Urothelium cell line (cell line): ENCODE measurements around the gene INTS3.
"Not testable (repeated sequence)": the region's sequence is repeated elsewhere in the genome, so short reads cannot be mapped to it uniquely, and the experiment has no call there.

Experiments
- DNase-seq: peaks from one replicate; pipeline ENCODE4 v3.0.0; 2011; ENCODE audit warnings: low spot score, mixed read lengths
- FAIRE-seq: peaks from 2 replicates; lab custom pipeline; 2011; peaks lifted over from hg19 to GRCh38; lab: Jason Lieb, UNC

INTS3 gene

GRCh38 chr1:153775458-153776327 lies 47.8 kb downstream of the INTS3 start:
- DNase-seq (no peak), FAIRE-seq (no peak)

DNA sequence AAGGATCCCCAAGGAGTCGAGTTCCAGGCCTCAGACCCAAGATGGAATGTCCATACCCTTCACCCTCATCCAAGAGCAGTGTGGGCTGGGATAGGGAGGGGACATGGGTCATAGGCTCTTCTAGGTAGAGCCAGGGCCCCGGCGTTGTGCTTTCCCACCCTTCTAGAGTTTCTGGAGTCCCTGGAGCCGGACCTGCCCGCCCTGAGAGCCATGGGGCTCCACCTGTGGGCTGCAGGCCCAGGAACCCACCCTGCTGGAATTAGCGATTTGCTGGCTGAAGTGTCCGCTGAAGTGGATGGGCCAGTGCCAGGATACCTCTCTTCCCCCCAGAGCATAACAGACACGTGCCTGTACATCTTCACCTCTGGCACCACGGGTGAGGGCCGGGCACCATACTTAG lies 48.5 kb downstream of the INTS3 start:
- DNase-seq: no peak
- no peak for FAIRE-seq

GRCh38 chr1:153776845-153777370 lies 49.1 kb downstream of the INTS3 start:
- FAIRE-seq (no peak), DNase-seq (no peak)

DNA sequence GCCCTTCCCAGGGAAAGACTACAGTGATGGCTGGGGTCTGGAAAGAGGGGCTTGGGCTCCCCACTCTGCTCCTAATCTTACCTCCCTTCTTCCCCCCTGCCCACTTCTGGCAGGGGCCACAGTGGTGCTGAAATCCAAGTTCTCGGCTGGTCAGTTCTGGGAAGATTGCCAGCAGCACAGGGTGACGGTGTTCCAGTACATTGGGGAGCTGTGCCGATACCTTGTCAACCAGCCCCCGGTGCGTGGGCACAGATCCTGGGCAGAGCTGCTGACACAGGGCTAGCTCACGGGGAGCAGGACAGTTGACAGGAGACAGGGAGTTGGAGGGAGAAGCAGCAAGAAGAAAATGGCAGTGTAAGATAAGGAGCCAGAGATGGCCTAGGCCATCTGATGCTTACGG lies 49.8 kb downstream of the INTS3 start:
- DNase-seq: no peak
- no peak for FAIRE-seq

GRCh38 chr1:153778051-153778823 lies 50.4 kb downstream of the INTS3 start:
- no peak for DNase-seq

GRCh38 chr1:153778824-153779519 lies 51.1 kb downstream of the INTS3 start:
- DNase-seq: no peak
- FAIRE-seq: no peak

More at GRCh38 chr1:153778051-153778823, 50.4 kb downstream of the INTS3 start:
- FAIRE-seq: no peak

DNA sequence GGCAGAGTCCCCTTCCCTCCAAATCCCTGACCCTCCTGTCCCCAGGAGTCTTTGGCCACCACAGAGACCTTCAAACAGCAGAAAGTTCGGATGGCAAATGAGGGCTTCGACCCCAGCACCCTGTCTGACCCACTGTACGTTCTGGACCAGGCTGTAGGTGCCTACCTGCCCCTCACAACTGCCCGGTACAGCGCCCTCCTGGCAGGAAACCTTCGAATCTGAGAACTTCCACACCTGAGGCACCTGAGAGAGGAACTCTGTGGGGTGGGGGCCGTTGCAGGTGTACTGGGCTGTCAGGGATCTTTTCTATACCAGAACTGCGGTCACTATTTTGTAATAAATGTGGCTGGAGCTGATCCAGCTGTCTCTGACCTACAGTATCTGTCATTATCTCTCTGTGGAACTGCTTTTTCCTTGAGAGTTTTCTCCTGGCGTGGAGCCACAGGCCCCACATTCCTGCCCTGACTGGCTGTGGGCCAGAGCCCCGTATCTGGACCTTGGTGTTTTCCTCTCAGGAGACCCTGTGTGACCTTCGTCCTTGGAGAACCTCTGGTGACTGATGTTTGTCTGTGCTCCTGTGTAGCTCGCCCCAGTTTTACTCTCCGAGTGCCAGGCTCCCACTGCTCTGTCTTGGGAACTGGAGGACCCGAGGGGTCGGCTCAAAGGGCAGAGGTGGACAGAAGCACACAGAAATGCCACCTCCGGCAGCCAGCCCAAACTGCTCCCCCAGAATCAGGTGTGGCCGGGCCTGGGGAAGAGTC lies 52.1 kb downstream of the INTS3 start:
- FAIRE-seq: no peak
- no peak for DNase-seq

DNA sequence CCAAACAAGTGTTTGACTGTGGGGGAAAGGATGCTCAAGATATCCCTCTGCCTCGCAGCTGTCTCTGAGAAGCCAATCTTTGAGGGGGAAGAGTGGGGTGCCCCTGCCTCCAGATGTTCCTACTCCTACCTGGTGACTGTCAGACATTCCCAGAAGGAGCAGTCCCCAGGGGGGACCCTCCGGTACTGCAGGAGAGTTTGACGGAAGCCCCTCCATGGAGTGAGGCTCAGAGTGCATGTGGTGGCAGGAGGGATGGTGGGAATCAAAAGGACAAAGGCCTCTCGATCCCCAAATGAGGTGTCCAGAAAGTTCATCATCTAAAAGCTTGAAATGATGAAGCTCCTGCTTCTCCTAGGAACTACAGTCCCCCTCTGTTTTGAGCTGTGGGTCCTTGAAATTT lies 52.7 kb downstream of the INTS3 start:
- FAIRE-seq: no peak
- DNase-seq: no peak

DNA sequence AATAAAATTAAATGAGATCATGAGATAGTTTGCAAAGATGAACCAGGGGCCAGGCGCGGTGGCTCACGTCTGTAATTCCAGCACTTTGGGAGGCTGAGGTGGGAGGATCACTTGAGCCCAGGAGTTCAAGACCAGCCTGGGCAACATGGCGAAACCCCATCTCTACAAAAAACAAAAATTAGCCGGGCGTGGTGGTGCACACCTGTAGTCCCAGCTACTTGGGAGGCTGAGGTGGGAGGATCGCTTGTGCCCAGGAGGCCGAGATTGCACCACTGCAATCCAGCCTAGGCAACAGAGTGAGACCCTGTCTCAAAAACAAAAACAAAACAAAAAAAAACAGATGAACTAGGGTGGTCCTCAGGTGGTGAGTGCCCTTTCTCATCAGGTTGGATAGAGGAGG lies 54.8 kb downstream of the INTS3 start:
- FAIRE-seq, DNase-seq: not testable (repeated sequence)

DNA sequence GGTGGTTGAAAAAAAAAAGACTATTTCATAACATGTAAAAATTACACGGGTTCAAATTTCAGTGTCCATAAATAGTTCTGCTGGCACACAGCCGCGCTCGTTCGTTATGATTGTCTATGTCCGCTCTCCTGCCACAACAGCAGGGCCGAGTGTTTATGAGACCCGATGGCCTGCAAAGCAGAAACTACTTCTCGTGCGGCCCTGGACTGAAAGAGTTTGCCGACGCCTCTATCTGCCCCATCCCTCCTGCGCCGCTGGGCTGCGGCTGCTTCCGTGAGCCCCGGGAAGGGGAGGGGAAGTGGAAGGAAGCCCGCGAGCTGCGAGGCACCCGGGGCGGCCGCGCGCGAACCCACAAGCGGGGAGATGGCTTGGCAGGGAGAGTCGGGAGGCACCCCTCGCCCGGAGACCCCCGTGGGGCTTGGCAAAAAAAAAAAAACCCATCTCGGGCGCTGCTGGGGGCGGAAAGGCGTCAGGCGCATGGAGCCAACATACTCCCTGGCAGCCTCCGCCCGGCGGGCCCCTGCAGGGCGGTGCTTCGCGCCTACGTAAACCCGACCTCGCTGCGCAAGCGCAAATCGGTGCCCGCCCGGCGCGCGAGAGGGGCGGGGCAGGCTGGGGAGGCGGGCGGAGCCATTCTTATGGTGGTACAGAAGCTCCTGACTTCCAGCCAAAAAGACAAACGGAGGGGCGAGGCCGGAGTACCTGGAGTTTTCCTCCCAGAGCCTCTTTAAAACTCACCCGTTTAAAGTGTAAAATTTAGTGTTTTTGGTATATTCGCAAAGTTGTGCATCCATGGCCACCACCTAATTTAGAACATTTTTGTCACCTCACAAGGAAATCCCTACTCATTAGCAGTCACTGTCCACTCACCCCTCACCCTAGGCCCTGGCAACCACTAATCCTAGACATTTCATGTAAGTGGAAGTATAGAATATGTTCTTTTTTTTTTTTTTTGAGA lies 55.7 kb downstream of the INTS3 start:
- peak; percentile 98 for DNase-seq
- FAIRE-seq: peak; percentile 87

- FAIRE-seq (no peak), DNase-seq (no peak)
Observed at GRCh38 chr1:153786038-153786790, 58.4 kb downstream of the INTS3 start.

GRCh38 chr1:153789478-153790034 lies 61.7 kb downstream of the INTS3 start:
- DNase-seq (no peak), FAIRE-seq (no peak)

GRCh38 chr1:153790313-153790965 lies 62.6 kb downstream of the INTS3 start:
- DNase-seq: no peak
- FAIRE-seq: no peak

GRCh38 chr1:153790966-153791647 lies 63.3 kb downstream of the INTS3 start:
- FAIRE-seq (no peak), DNase-seq (no peak)

DNA sequence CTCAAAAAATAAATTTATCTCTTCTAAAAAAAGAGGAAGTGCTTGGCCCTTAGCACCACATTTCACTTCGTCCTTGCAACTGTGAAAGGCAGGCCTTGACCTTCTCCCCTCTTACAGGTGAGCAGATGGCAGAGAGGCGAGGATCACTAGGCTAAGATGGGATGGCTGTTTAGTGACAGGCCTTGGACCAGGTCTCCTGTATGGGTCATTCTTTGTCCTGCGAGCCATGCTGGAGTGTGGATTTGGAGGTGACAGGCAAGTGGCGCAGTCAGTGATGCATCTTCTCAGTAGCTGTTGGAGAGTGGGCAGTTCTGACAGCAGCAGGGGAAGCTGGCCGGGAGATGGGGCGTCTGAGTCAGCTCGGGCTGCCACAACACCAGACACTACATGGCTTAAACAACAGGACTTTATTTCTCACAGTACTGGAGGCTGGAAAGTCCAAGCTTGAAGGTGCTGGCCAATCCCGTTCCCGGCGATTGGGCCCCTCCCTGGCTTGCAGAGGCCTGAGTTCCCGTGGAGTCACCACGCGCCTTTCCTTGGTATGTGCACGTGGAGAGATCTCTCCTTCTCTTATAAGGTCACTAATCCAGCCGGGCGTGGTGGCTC lies 63.9 kb downstream of the INTS3 start:
- peak; percentile 58 for FAIRE-seq
- DNase-seq: no peak

DNA sequence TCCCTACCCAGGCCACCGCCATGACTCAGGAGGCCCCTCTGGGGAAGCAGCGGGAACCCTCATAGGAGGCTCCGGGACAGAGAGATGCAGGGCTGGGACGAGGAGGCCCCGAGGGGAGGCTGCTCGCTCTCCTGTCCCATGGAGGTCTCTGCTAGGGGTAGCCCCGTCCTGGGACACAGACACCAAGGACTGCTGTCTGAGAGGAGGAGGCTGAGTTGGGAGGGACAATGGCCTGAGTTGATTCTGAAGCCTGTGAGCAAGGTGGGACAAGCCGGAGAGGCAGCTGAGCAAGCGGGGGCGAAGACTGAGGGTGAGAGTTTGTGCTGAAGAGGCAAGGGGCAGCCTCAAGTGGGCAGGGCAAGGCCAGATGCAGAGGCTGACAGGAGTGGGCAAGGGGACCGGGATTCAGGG lies 64.8 kb downstream of the INTS3 start:
- FAIRE-seq (no peak), DNase-seq (no peak)
